ENCODE measurements around the gene SYNGR3.

Gene SYNGR3

GRCh38 chr16:1980030-1980769, 9.6 kb upstream of the SYNGR3 start:
- no peak overlapping the region for H3K27ac ChIP-seq

GRCh38 chr16:1980770-1981087, 9.0 kb upstream of the SYNGR3 start:
- H3K4me3 ChIP-seq: no peak overlapping the region

More at GRCh38 chr16:1980030-1980769, 9.6 kb upstream of the SYNGR3 start:
- no peak overlapping the region for H3K4me3 ChIP-seq
- no peak for DNase-seq (ENCODE audit: low spot score)
- TF ChIP-seq CTCF (IDR thresholded peaks at IDR 0.05): no peak

GRCh38 chr16:1981398-1981836, 8.4 kb upstream of the SYNGR3 start, which contains the start of gene NOXO1:
NOXO1 (minus strand) TSS chr16:1981469; CDS start chr16:1981179, 290 bp downstream.
- Histone ChIP-seq H3K4me3 (no peak within 1 kb of the TSS), H3K27ac (no peak within 1 kb of the TSS)
- no peak for DNase-seq (ENCODE audit: low spot score)
- TF ChIP-seq CTCF (IDR thresholded peaks at IDR 0.05): no peak

More at GRCh38 chr16:1980770-1981087, 9.0 kb upstream of the SYNGR3 start:
- no peak for TF ChIP-seq CTCF (IDR thresholded peaks at IDR 0.05)
- no peak for DNase-seq (ENCODE audit: low spot score)
- no peak overlapping the region for H3K27ac ChIP-seq

- H3K4me3 ChIP-seq: no peak overlapping the region
- no peak for TF ChIP-seq CTCF (IDR thresholded peaks at IDR 0.05)
- no peak overlapping the region for H3K27ac ChIP-seq
- no peak for DNase-seq (ENCODE audit: low spot score)
Observed at GRCh38 chr16:1982013-1982433, 7.7 kb upstream of the SYNGR3 start.

GRCh38 chr16:1982991-1983543, 6.7 kb upstream of the SYNGR3 start:
- Histone ChIP-seq H3K27ac (peak overlapping the region in 1 of 2 donors; percentile 88), H3K4me3 (peak overlapping the region; percentile 97)
- TF ChIP-seq CTCF (IDR thresholded peaks at IDR 0.05): no peak
- no peak for DNase-seq (ENCODE audit: low spot score)

GRCh38 chr16:1983544-1984346, 6.0 kb upstream of the SYNGR3 start, which contains the start of gene GFER:
GFER (plus strand) TSS chr16:1984193; CDS start chr16:1984219, 26 bp downstream.
- peak; percentile 93 for DNase-seq (ENCODE audit: low spot score)
- no peak for TF ChIP-seq CTCF (IDR thresholded peaks at IDR 0.05)

More at GRCh38 chr16:1983544-1984346, 6.0 kb upstream of the SYNGR3 start, which contains the start of gene GFER:
- peak within 1 kb of the TSS; percentile 97 for H3K4me3 ChIP-seq
- peak within 1 kb of the TSS in 1 of 2 donors; percentile 88 for H3K27ac ChIP-seq

All from coronary artery (tissue), 2 donors.